ENCODE data around the gene BCKDHA. TPM values are rescaled to one million over a fixed set of nuclear protein-coding genes. Genes with fewer than 3 reads are reported as not detected.

The BCKDHA gene
- polyA plus RNA-seq, 1 donor (not counting 4 experiments of a cell fraction or from before 2014, with no cell fraction given) = 7.5 TPM

GRCh38 chr19:41355802-41356201 lies 41.8 kb upstream of the BCKDHA start:
- no peak for DNase-seq (ENCODE audit: low read depth, low spot score)
- H3K9me3 ChIP-seq (ENCODE audit: control insufficient read depth, low read depth, low read length) = no peaks in the 10 kb centered on the region
- dilution Hi-C loops (cut with MboI; ENCODE audit: extremely low pct_ligation_motif_present, low sequenced_read_pairs) = no loop called here

GRCh38 chr19:41356984-41357739 lies 40.5 kb upstream of the BCKDHA start:
- dilution Hi-C loops (cut with MboI; ENCODE audit: extremely low pct_ligation_motif_present, low sequenced_read_pairs) = no loop called here
- Histone ChIP-seq H3K4me1 (ENCODE audit: control insufficient read depth, extremely low read depth, insufficient read depth, low read length) (no peaks in the 10 kb centered on the region), H2AFZ (ENCODE audit: control insufficient read depth, low read length) (no peak overlapping the region), H3K27ac (ENCODE audit: control insufficient read depth, insufficient read depth, low read length) (no peak overlapping the region), H3K4me2 (ENCODE audit: control insufficient read depth, extremely low read depth, insufficient read depth, low read depth, low read length) (no peak overlapping the region), H3K9me3 (ENCODE audit: control insufficient read depth, low read depth, low read length) (no peaks in the 10 kb centered on the region), H3K4me3 (ENCODE audit: control insufficient read depth in 2 of 3, extremely low read depth in 1 of 3, insufficient read depth in 2 of 3, low read depth in 1 of 3, low read length in 3 of 3) (no peak overlapping the region), H3K36me3 (ENCODE audit: control insufficient read depth in 2 of 2, extremely low read depth in 1 of 2, insufficient read depth in 2 of 2, low read length in 2 of 2) (no peaks in the 10 kb centered on the region), H4K20me1 (ENCODE audit: control insufficient read depth, extremely low read depth, insufficient read depth, low read length) (no peaks in the 10 kb centered on the region), H3K27me3 (ENCODE audit: control insufficient read depth, extremely low read depth, insufficient read depth, low read length) (no peaks in the 10 kb centered on the region), H3K79me2 (ENCODE audit: control insufficient read depth, insufficient read depth, low read length) (peaks cover 10% of the 10 kb centered on the region), H3K9ac (ENCODE audit: control insufficient read depth, extremely low read depth, insufficient read depth, low read length) (no peak overlapping the region), H3K9me1 (ENCODE audit: control insufficient read depth, extremely low read depth, insufficient read depth, low read length) (no peaks in the 10 kb centered on the region)
- DNase-seq (ENCODE audit: low read depth, low spot score) (no peak), FAIRE-seq (no peak)
- no peak for TF ChIP-seq CTCF (optimal IDR thresholded peaks at IDR 0.05 in 1 of 3, IDR thresholded peaks at IDR 0.05 in 1 of 3, conservative IDR thresholded peaks at IDR 0.05 in 1 of 3; ENCODE audit: extremely low read depth in 1 of 3, insufficient read depth in 2 of 3, low read length in 3 of 3)
- no peak for TF ChIP-seq EZH2 (IDR thresholded peaks at IDR 0.05; ENCODE audit: low read length)

More at GRCh38 chr19:41355802-41356201, 41.8 kb upstream of the BCKDHA start:
- Histone ChIP-seq H3K9me1 (ENCODE audit: control insufficient read depth, extremely low read depth, insufficient read depth, low read length) (no peaks in the 10 kb centered on the region), H2AFZ (ENCODE audit: control insufficient read depth, low read length) (no peak overlapping the region), H3K27ac (ENCODE audit: control insufficient read depth, insufficient read depth, low read length) (no peak overlapping the region), H3K4me2 (ENCODE audit: control insufficient read depth, extremely low read depth, insufficient read depth, low read depth, low read length) (no peak overlapping the region), H3K9ac (ENCODE audit: control insufficient read depth, extremely low read depth, insufficient read depth, low read length) (no peak overlapping the region), H4K20me1 (ENCODE audit: control insufficient read depth, extremely low read depth, insufficient read depth, low read length) (peaks cover 2% of the 10 kb centered on the region), H3K36me3 (ENCODE audit: control insufficient read depth in 2 of 2, extremely low read depth in 1 of 2, insufficient read depth in 2 of 2, low read length in 2 of 2) (no peaks in the 10 kb centered on the region), H3K27me3 (ENCODE audit: control insufficient read depth, extremely low read depth, insufficient read depth, low read length) (no peaks in the 10 kb centered on the region), H3K4me1 (ENCODE audit: control insufficient read depth, extremely low read depth, insufficient read depth, low read length) (peaks cover 3% of the 10 kb centered on the region), H3K79me2 (ENCODE audit: control insufficient read depth, insufficient read depth, low read length) (peaks cover 22% of the 10 kb centered on the region), H3K4me3 (ENCODE audit: control insufficient read depth in 2 of 3, extremely low read depth in 1 of 3, insufficient read depth in 2 of 3, low read depth in 1 of 3, low read length in 3 of 3) (no peak overlapping the region)
- no peak for FAIRE-seq
- TF ChIP-seq EZH2 (IDR thresholded peaks at IDR 0.05; ENCODE audit: low read length) = no peak
- no peak for TF ChIP-seq CTCF (optimal IDR thresholded peaks at IDR 0.05 in 1 of 3, IDR thresholded peaks at IDR 0.05 in 1 of 3, conservative IDR thresholded peaks at IDR 0.05 in 1 of 3; ENCODE audit: extremely low read depth in 1 of 3, insufficient read depth in 2 of 3, low read length in 3 of 3)

Data from keratinocyte (primary cell).